ENCODE results near the gene PADI3.

PADI3 gene

DNA sequence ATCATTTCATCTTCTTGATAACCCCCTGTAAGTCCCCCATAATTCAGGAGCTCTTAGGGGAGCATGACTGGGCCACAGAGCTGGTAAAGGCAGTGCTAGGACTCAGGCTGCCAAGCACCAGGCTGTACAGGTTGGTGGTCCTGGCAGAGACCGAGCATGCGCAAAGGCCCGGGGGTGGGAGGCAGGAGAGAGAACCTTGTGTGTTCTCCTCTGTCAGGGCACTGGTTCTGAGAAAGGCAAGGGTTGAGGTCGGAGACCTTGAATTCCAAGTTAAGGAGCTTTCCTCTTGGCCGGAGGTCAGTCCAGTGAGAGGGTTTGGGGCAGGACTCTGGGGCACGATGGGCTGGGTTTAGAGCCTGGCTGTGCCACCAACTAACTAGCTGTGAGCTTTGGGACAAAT, 23.2 kb downstream of the PADI3 start:
- no peak for TF ChIP-seq FOXP2 (optimal IDR thresholded peaks at IDR 0.05; ENCODE audit: borderline replicate concordance, extremely low read depth, extremely low read length, insufficient read depth)
- TF ChIP-seq, protein P1, sequence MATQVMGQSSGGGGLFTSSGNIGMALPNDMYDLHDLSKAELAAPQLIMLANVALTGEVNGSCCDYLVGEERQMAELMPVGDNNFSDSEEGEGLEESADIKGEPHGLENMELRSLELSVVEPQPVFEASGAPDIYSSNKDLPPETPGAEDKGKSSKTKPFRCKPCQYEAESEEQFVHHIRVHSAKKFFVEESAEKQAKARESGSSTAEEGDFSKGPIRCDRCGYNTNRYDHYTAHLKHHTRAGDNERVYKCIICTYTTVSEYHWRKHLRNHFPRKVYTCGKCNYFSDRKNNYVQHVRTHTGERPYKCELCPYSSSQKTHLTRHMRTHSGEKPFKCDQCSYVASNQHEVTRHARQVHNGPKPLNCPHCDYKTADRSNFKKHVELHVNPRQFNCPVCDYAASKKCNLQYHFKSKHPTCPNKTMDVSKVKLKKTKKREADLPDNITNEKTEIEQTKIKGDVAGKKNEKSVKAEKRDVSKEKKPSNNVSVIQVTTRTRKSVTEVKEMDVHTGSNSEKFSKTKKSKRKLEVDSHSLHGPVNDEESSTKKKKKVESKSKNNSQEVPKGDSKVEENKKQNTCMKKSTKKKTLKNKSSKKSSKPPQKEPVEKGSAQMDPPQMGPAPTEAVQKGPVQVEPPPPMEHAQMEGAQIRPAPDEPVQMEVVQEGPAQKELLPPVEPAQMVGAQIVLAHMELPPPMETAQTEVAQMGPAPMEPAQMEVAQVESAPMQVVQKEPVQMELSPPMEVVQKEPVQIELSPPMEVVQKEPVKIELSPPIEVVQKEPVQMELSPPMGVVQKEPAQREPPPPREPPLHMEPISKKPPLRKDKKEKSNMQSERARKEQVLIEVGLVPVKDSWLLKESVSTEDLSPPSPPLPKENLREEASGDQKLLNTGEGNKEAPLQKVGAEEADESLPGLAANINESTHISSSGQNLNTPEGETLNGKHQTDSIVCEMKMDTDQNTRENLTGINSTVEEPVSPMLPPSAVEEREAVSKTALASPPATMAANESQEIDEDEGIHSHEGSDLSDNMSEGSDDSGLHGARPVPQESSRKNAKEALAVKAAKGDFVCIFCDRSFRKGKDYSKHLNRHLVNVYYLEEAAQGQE (IDR thresholded peaks at IDR 0.05; ENCODE audit: insufficient read depth in 1 of 2, low read depth in 2 of 2, low read length in 2 of 2) = no peak
- no peak for TF ChIP-seq TAF1 (IDR thresholded peaks at IDR 0.05; ENCODE audit: borderline replicate concordance, insufficient read depth, low read length)

GRCh38 chr1:17272646-17273045, 23.7 kb downstream of the PADI3 start:
- no peak for TF ChIP-seq POLR2AphosphoS5 (IDR thresholded peaks at IDR 0.05; ENCODE audit: low read depth, low read length)
- no peak for TF ChIP-seq FOXP2 (optimal IDR thresholded peaks at IDR 0.05; ENCODE audit: borderline replicate concordance, extremely low read depth, extremely low read length, insufficient read depth)
- TF ChIP-seq, protein P1 (IDR thresholded peaks at IDR 0.05; ENCODE audit: insufficient read depth in 1 of 2, low read depth in 2 of 2, low read length in 2 of 2) = no peak
- TF ChIP-seq SIN3A (IDR thresholded peaks at IDR 0.05; ENCODE audit: borderline replicate concordance, insufficient read depth, low read length) = no peak
- no peak for TF ChIP-seq TAF1 (IDR thresholded peaks at IDR 0.05; ENCODE audit: borderline replicate concordance, insufficient read depth, low read length)

GRCh38 chr1:17273096-17273495, 24.2 kb downstream of the PADI3 start:
- TF ChIP-seq TAF1 (IDR thresholded peaks at IDR 0.05; ENCODE audit: borderline replicate concordance, insufficient read depth, low read length) (no peak), POLR2AphosphoS5 (IDR thresholded peaks at IDR 0.05; ENCODE audit: low read depth, low read length) (no peak), SIN3A (IDR thresholded peaks at IDR 0.05; ENCODE audit: borderline replicate concordance, insufficient read depth, low read length) (no peak), FOXP2 (optimal IDR thresholded peaks at IDR 0.05; ENCODE audit: borderline replicate concordance, extremely low read depth, extremely low read length, insufficient read depth) (no peak)
- TF ChIP-seq, protein P1 (IDR thresholded peaks at IDR 0.05; ENCODE audit: insufficient read depth in 1 of 2, low read depth in 2 of 2, low read length in 2 of 2) = no peak

DNA sequence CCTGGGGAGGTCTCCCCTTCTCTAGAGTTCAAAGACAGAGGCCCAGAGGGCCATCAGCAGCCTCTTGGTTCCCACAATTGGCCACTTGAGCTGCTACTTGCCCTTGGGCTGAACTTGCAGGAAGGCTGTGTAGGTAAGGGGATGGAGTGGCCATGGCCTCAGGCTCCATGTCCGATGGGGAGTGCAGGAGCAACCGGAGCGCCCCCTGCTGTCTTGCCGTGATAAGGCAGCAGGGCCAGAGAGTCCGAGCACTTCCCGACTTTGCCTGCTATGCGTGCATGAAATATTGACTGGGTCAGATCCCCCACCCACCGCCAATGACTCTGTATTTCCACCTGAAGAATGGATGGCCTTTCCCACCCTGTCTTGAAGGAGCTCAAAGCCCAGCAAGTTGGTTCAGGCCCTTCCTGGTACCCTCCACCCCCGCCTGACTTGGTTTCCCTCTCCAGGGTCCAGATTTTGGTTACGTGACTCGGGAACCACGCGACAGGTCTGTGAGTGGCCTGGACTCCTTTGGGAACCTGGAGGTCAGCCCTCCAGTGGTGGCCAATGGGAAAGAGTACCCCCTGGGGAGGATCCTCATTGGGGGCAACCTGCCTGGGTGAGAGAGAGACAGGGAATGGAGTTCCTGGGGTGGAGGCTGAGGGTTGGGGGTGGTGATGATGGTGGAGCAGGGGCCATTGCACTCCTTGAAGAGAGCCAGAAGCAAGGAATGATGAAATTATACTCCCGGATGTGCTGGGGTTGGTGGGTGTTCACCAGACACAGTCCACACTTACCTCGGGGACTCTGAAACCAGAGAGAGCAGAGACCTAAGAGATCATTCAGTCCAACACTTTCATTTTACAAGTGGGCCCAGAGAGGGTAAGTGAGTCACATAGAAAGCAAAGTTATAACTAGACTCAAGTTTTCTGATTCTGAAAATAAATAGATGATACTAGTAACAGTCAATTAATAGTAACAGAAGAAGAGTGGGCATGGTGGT, 25.6 kb downstream of the PADI3 start:
- TF ChIP-seq POLR2AphosphoS5 (IDR thresholded peaks at IDR 0.05; ENCODE audit: low read depth, low read length) = no peak
- no peak for TF ChIP-seq FOXP2 (optimal IDR thresholded peaks at IDR 0.05; ENCODE audit: borderline replicate concordance, extremely low read depth, extremely low read length, insufficient read depth)
- TF ChIP-seq, protein P1 (IDR thresholded peaks at IDR 0.05; ENCODE audit: insufficient read depth in 1 of 2, low read depth in 2 of 2, low read length in 2 of 2) = no peak
- TF ChIP-seq TAF1 (IDR thresholded peaks at IDR 0.05; ENCODE audit: borderline replicate concordance, insufficient read depth, low read length) = no peak
- no peak for TF ChIP-seq SIN3A (IDR thresholded peaks at IDR 0.05; ENCODE audit: borderline replicate concordance, insufficient read depth, low read length)

All from PFSK-1 (cell line).